Erythroblast (primary cell): Measurements from ENCODE around the gene ARVCF.

ENCODE experiments used
- GATA1 ChIP-seq: IDR thresholded peaks from 2 replicates; pipeline ENCODE4 v1.6.1; 2011; ENCODE audit warnings: low read depth, mild to moderate bottlenecking, control low read depth, low read length, moderate library complexity
- POLR2A ChIP-seq: IDR thresholded peaks from 2 replicates; pipeline ENCODE4 v1.6.1; 2011; ENCODE audit warnings: mild to moderate bottlenecking, low read length

DNA sequence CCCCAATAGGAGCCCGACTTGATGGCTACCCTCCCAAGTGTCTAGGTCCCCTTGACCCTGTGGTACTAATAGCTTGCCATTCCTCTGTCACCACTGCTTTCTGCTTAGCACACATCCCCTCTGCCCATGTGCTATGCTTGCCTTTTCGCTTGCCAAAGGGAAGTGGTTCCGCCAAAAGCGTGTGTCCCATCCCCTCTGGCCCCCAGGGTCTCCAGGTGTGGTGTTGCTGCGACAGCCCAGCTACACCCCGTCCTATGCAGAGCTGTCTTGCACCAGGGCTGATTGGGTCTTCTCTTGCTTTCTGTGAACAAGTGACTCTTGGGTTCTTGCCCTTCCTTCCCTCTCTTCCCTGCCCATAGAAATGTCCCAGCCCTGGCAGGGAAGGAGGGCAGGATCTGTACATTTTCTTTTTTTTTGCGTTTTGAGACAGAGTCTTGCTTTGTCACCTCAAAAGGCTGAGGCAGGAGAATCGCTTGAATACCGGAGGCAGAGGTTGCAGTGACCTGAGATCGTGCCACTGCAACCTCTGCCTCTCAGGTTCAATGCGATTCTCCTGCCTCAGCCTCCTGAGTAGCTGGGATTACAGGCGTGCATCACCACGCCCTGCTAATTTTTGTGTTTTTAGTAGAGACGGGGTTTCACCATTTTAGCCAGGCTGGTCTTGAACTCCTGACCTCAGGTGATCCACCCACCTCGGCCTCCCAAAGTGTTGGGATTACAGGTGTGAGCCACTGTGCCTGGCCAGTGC, 8.2 kb upstream of the ARVCF start:
- TF ChIP-seq POLR2A, result peak; percentile 11
- no peak for TF ChIP-seq GATA1
